ENCODE data around the gene SESN1. TPM values are rescaled to one million over a fixed set of nuclear protein-coding genes. Genes with fewer than 3 reads are reported as not detected.

The SESN1 gene
- polyA plus RNA-seq, 1 experiment: 29.6 TPM

DNA sequence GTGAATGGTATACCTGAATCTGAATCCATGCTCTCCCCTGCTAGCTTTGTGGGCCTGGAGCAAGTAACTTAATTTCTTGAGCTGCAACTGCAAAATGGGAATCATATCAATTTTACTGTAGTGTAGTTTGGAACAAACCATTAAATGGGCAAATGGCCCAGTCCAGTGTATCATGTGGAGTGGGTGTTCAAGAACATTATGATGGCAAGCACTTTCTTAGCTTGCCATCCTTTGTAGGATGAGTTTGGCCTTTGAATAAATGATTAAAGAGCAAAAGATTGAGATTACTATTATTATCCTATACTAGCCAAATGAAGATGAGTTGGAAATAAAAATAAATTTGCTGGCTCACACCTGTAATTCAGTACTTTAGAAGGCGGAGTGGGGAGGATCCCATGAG lies 120.4 kb downstream of the SESN1 start:
- ChIA-PET POLR2A (no interaction called here), CTCF (no interaction called here)
- Histone ChIP-seq H3K9me3 (ENCODE audit: control insufficient read depth, insufficient read depth, low read length) (no peaks in the 10 kb centered on the region), H3K27ac (ENCODE audit: low read depth, low read length) (no peak overlapping the region), H3K27me3 (ENCODE audit: control insufficient read depth, insufficient read depth, low read length) (no peaks in the 10 kb centered on the region), H3K4me3 (ENCODE audit: low read depth, low read length) (no peak overlapping the region)
- TF ChIP-seq, protein P1, sequence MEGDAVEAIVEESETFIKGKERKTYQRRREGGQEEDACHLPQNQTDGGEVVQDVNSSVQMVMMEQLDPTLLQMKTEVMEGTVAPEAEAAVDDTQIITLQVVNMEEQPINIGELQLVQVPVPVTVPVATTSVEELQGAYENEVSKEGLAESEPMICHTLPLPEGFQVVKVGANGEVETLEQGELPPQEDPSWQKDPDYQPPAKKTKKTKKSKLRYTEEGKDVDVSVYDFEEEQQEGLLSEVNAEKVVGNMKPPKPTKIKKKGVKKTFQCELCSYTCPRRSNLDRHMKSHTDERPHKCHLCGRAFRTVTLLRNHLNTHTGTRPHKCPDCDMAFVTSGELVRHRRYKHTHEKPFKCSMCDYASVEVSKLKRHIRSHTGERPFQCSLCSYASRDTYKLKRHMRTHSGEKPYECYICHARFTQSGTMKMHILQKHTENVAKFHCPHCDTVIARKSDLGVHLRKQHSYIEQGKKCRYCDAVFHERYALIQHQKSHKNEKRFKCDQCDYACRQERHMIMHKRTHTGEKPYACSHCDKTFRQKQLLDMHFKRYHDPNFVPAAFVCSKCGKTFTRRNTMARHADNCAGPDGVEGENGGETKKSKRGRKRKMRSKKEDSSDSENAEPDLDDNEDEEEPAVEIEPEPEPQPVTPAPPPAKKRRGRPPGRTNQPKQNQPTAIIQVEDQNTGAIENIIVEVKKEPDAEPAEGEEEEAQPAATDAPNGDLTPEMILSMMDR (IDR thresholded peaks at IDR 0.05; ENCODE audit: low read depth, low read length): no peak
- no peak for DNase-seq (ENCODE audit: low read depth, low spot score)

- no peak for DNase-seq (ENCODE audit: low read depth, low spot score)
- H3K4me3 ChIP-seq (ENCODE audit: low read depth, low read length): no peak overlapping the region
- ChIA-PET CTCF (no interaction called here), POLR2A (interaction anchor here (0.6 kb wide), 1 partner anchor 396 kb away, joined by 3 read pairs; no protein-coding TSS in a partner anchor)
- TF ChIP-seq, protein P1 (IDR thresholded peaks at IDR 0.05; ENCODE audit: low read depth, low read length): no peak
- H3K27me3 ChIP-seq (ENCODE audit: control insufficient read depth, insufficient read depth, low read length): no peaks in the 10 kb centered on the region
- no peaks in the 10 kb centered on the region for H3K9me3 ChIP-seq (ENCODE audit: control insufficient read depth, insufficient read depth, low read length)
- H3K27ac ChIP-seq (ENCODE audit: low read depth, low read length): no peak overlapping the region
Measured at GRCh38 chr6:108969776-108970175, 124.9 kb downstream of the SESN1 start.

- H3K27ac ChIP-seq (ENCODE audit: low read depth, low read length): no peak overlapping the region
- TF ChIP-seq, protein P1 (IDR thresholded peaks at IDR 0.05; ENCODE audit: low read depth, low read length): no peak
- H3K27me3 ChIP-seq (ENCODE audit: control insufficient read depth, insufficient read depth, low read length): no peaks in the 10 kb centered on the region
- H3K9me3 ChIP-seq (ENCODE audit: control insufficient read depth, insufficient read depth, low read length): no peaks in the 10 kb centered on the region
- POLR2A ChIA-PET: no interaction called here
- CTCF ChIA-PET: interaction anchor here (0.7 to 1.0 kb wide), 2 partner anchors 18 to 110 kb away, joined by 3 read pairs; no protein-coding TSS in a partner anchor
- no peak for DNase-seq (ENCODE audit: low read depth, low spot score)
- H3K4me3 ChIP-seq (ENCODE audit: low read depth, low read length): no peak overlapping the region
Measured at GRCh38 chr6:108968325-108969316, 126.0 kb downstream of the SESN1 start.

DNA sequence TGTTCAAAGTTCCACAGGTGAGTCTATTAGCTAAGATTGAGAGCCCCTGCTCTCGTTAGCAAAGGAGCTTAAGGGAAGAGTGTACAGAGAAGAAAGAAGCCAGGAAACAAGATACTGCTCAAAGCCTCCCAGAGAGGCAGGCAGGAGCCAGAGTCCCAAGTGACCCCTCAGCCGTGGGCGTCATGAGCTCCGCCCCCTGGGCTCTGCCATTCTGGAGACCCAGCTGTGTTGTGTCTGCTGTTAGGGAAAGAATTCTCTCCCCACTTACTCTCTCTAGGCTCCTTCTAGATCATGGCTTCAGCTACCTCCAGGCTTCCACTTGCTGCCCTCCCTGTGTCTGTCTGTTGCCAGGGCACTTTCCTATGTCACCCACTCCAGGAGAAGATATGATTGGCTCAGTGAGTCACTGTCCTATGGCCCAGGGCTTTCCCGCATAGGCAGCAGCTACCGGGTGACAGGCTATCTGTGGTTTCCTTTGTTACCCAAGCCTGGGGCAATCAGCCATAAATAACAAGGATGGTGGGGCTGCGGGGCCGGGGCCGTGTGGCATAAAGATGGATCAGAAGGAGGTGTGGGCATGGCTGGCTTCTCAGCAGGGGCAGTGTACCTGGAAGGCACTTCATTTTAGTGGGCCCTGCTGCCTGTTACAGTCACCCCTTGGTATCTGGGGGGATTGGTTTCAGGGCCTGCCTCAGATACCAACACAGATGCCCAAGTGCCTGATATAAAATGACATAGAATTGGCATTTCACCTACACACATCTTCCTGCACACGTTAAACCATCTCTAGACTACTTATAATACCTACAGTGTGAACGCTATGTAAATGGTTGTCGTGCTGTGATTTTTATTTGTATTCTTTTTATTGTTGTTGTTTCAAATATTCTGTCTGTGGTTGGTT lies 127.5 kb downstream of the SESN1 start:
- H3K9me3 ChIP-seq (ENCODE audit: control insufficient read depth, insufficient read depth, low read length): no peaks in the 10 kb centered on the region
- ChIA-PET CTCF (interaction anchor here (1.3 kb wide), 1 partner anchor 425 kb away, joined by 4 read pairs; no protein-coding TSS in a partner anchor), POLR2A (interaction anchor here (0.7 kb wide), 1 partner anchor 20 kb away, joined by 3 read pairs; no protein-coding TSS in a partner anchor)
- TF ChIP-seq, protein P1 (IDR thresholded peaks at IDR 0.05; ENCODE audit: low read depth, low read length): no peak
- H3K4me3 ChIP-seq (ENCODE audit: low read depth, low read length): no peak overlapping the region
- no peak overlapping the region for H3K27ac ChIP-seq (ENCODE audit: low read depth, low read length)
- DNase-seq (ENCODE audit: low read depth, low spot score): no peak
- H3K27me3 ChIP-seq (ENCODE audit: control insufficient read depth, insufficient read depth, low read length): no peaks in the 10 kb centered on the region

Data from AG04450 (cell line).